IMR-90 (cell line): ENCODE measurements around the gene FIBCD1. TPM values are rescaled to one million over a fixed set of nuclear protein-coding genes. Genes with fewer than 3 reads are reported as not detected.

ENCODE experiments used
- ATAC-seq: fragments of 200-7000 bp; cut with Tn5 transposase; 2 replicates; pipeline ENCODE4 v1.9.1; 2020; ENCODE audit warnings: low read depth, mild to moderate bottlenecking, moderate library complexity
- BruUV-seq: library from RNA; stranded (reverse); fragments of 400-500 nt; replicated peaks from 2 replicates; lab custom pipeline; 2021; lab: Mats Ljungman, UMichigan
- CTCF ChIA-PET: fragments of 300-600 bp; formaldehyde crosslinking; extraction: SDS; loops from one replicate; lab custom pipeline; 2021; ENCODE audit warnings: antibody characterized with exemption; lab: Yijun Ruan, JAX
- POLR2A ChIA-PET: fragments of 300-600 bp; sonication (Branson Sonifier 250); formaldehyde crosslinking; loops from one replicate; lab custom pipeline; 2022; ENCODE audit warnings: antibody characterized with exemption; ENCODE audit not compliant: unreplicated experiment; lab: Charles Lee
- DNase-seq: peaks from one replicate; pipeline ENCODE4 v3.0.0; 2013
- H2AFZ ChIP-seq: replicated peaks from 2 replicates; pipeline ENCODE3; 2013; ENCODE audit warnings: low read length, mild to moderate bottlenecking; ENCODE audit not compliant: poor library complexity
- H2AK5ac ChIP-seq: 2 replicates; pipeline ENCODE4 v1.6.1; 2013; ENCODE audit warnings: low read depth, low read length, inconsistent platforms
- H2AK9ac ChIP-seq: replicated peaks from 2 replicates; pipeline ENCODE3; 2013; ENCODE audit warnings: mild to moderate bottlenecking, low read depth, low read length, moderate library complexity; ENCODE audit not compliant: poor library complexity
- H2BK120ac ChIP-seq: 2 replicates; pipeline ENCODE4 v1.6.1; 2013; ENCODE audit warnings: low read depth, low read length, inconsistent platforms
- H2BK15ac ChIP-seq: 3 replicates; pipeline ENCODE4 v1.6.1; 2013; ENCODE audit warnings: low read depth, low read length, inconsistent platforms
- H2BK20ac ChIP-seq: 2 replicates; pipeline ENCODE4 v1.6.1; 2013; ENCODE audit warnings: low read depth, mild to moderate bottlenecking, inconsistent platforms, low read length, moderate library complexity
- H2BK5ac ChIP-seq: 2 replicates; pipeline ENCODE4 v1.6.1; 2013; ENCODE audit warnings: mild to moderate bottlenecking, low read depth, low read length, inconsistent platforms; ENCODE audit not compliant: poor library complexity, severe bottlenecking
- H3K14ac ChIP-seq: replicated peaks from 2 replicates; pipeline ENCODE4 v1.6.1; 2013; ENCODE audit warnings: low read depth, low read length, inconsistent platforms
- H3K18ac ChIP-seq: 2 replicates; pipeline ENCODE4 v1.6.1; 2013; ENCODE audit warnings: low read depth, low read length, control low read depth
- H3K23ac ChIP-seq: 2 replicates; pipeline ENCODE4 v1.6.1; 2013; ENCODE audit warnings: low read depth, low read length, inconsistent platforms
- H3K27ac ChIP-seq: 2 replicates; pipeline ENCODE4 v1.5.1; 2013; ENCODE audit warnings: mild to moderate bottlenecking, control low read depth, low read length; ENCODE audit not compliant: insufficient read depth
- H3K27me3 ChIP-seq: 2 replicates; pipeline ENCODE4 v1.6.1; 2013; ENCODE audit warnings: low read length; ENCODE audit not compliant: control insufficient read depth, insufficient read depth
- H3K36me3 ChIP-seq: 2 replicates; pipeline ENCODE4 v1.6.1; 2013; ENCODE audit warnings: low read length, mixed read lengths; ENCODE audit not compliant: control insufficient read depth, insufficient read depth
- H3K4ac ChIP-seq: 2 replicates; pipeline ENCODE4 v1.6.1; 2013; ENCODE audit warnings: low read depth, low read length, inconsistent platforms
- H3K4me1 ChIP-seq: 2 replicates; pipeline ENCODE4 v1.6.1; 2013; ENCODE audit warnings: low read length, mixed read lengths; ENCODE audit not compliant: control insufficient read depth, insufficient read depth
- H3K4me2 ChIP-seq: 2 replicates; pipeline ENCODE4 v1.6.1; 2013; ENCODE audit warnings: low read depth, mild to moderate bottlenecking, control low read depth, low read length, moderate library complexity
- H3K4me3 ChIP-seq: 2 replicates; pipeline ENCODE4 v1.5.1; 2013; ENCODE audit warnings: low read depth, mild to moderate bottlenecking, control low read depth, low read length, moderate library complexity; ENCODE audit not compliant: insufficient read depth
- H3K56ac ChIP-seq: 2 replicates; pipeline ENCODE4 v1.6.1; 2013; ENCODE audit warnings: low read length, inconsistent platforms; ENCODE audit not compliant: insufficient read depth; ENCODE audit errors: extremely low read depth
- H3K79me1 ChIP-seq, 2 experiments: 2 replicates each; pipeline ENCODE4 v1.6.1; 2013; ENCODE audit warnings: low read length in 2 of 2, inconsistent platforms in 1 of 2, low read depth in 1 of 2
- H3K9ac ChIP-seq: 2 replicates; pipeline ENCODE4 v1.6.1; 2013; ENCODE audit warnings: low read depth, low read length, control low read depth
- H3K9me1 ChIP-seq: 2 replicates; pipeline ENCODE4 v1.6.1; 2013; ENCODE audit warnings: low read length, inconsistent platforms; ENCODE audit not compliant: insufficient read depth
- H3K9me3 ChIP-seq: 2 replicates; pipeline ENCODE4 v1.6.1; 2013; ENCODE audit warnings: low read length; ENCODE audit not compliant: control insufficient read depth, insufficient read depth
- H4K20me1 ChIP-seq: 2 replicates; pipeline ENCODE4 v1.6.1; 2013; ENCODE audit warnings: low read length, inconsistent platforms; ENCODE audit not compliant: insufficient read depth
- H4K5ac ChIP-seq: 2 replicates; pipeline ENCODE4 v1.6.1; 2013; ENCODE audit warnings: mild to moderate bottlenecking, low read depth, low read length, control low read depth
- H4K8ac ChIP-seq, 2 experiments: 2 replicates each; pipeline ENCODE4 v1.6.1; 2013; ENCODE audit warnings: low read depth in 2 of 2, low read length in 2 of 2, control low read depth in 1 of 2, inconsistent platforms in 1 of 2
- H4K91ac ChIP-seq: 2 replicates; pipeline ENCODE4 v1.6.1; 2013; ENCODE audit warnings: low read depth, low read length, inconsistent platforms; ENCODE audit not compliant: insufficient read depth
- CEBPB ChIP-seq: IDR thresholded peaks from 2 replicates; pipeline ENCODE4 v1.6.1; 2012; ENCODE audit warnings: low read depth, low read length, improper control_type of control experiment
- CHD1 ChIP-seq: IDR thresholded peaks from 2 replicates; pipeline ENCODE4 v1.6.1; 2012; ENCODE audit warnings: low read depth, low read length, improper control_type of control experiment
- ELK1 ChIP-seq: fragments of 150-350 bp; IDR thresholded peaks from 2 replicates; pipeline ENCODE4 v1.6.1; 2016; ENCODE audit warnings: low read depth, mild to moderate bottlenecking, low read length, moderate library complexity, borderline replicate concordance
- FOS ChIP-seq: fragments of 150-350 bp; IDR thresholded peaks from 2 replicates; pipeline ENCODE4 v1.6.1; 2016; ENCODE audit warnings: low read depth, low read length
- MAFK ChIP-seq: IDR thresholded peaks from 2 replicates; pipeline ENCODE4 v1.6.1; 2012; ENCODE audit warnings: low read depth, low read length, improper control_type of control experiment
- MAZ ChIP-seq: IDR thresholded peaks from 2 replicates; pipeline ENCODE4 v1.6.1; 2012; ENCODE audit warnings: low read depth, mild to moderate bottlenecking, low read length, improper control_type of control experiment, moderate library complexity, borderline replicate concordance
- NFE2L2 ChIP-seq: fragments of 150-350 bp; IDR thresholded peaks from 2 replicates; pipeline ENCODE4 v1.6.1; 2016; ENCODE audit warnings: low read depth, mild to moderate bottlenecking, low read length
- POLR2A ChIP-seq: IDR thresholded peaks from 2 replicates; pipeline ENCODE4 v1.6.1; 2012; ENCODE audit warnings: mild to moderate bottlenecking, low read depth, low read length
- RCOR1 ChIP-seq: IDR thresholded peaks from 2 replicates; pipeline ENCODE4 v1.6.1; 2012; ENCODE audit warnings: mild to moderate bottlenecking, low read length, improper control_type of control experiment; ENCODE audit not compliant: insufficient replicate concordance
- SMC3 ChIP-seq: fragments of 150-350 bp; IDR thresholded peaks from 2 replicates; pipeline ENCODE4 v1.6.1; 2016; ENCODE audit warnings: low read depth, mild to moderate bottlenecking, antibody characterized with exemption, low read length, moderate library complexity
- USF2 ChIP-seq: fragments of 150-350 bp; IDR thresholded peaks from 2 replicates; pipeline ENCODE4 v1.6.1; 2017; ENCODE audit warnings: mild to moderate bottlenecking, antibody characterized with exemption, low read length, low read depth
- WGBS, 2 experiments: methylation state at CpG; one replicate each; pipeline versions ENCODE4 v1.1.5 to v1.1.7; 2013; ENCODE audit warnings: missing lambda C conversion rate in 2 of 2; ENCODE audit not compliant: insufficient read length in 1 of 2; ENCODE audit errors: extremely low coverage in 2 of 2; 5-methylcytosine and 5-hydroxymethylcytosine counted together
- dilution Hi-C: fragments of 300-500 bp; cut with HindIII; formaldehyde crosslinking; loops from one replicate; pipeline ENCODE4 v1.14.3; 2018; ENCODE audit warnings: low sequenced_read_pairs; ENCODE audit not compliant: unreplicated experiment
- in situ Hi-C: fragments of 300-500 bp; cut with MboI; formaldehyde crosslinking; loops from 3 replicates; pipeline ENCODE4 v1.14.3; 2019; ENCODE audit warnings: low sequenced_read_pairs, inconsistent platforms, mixed read lengths
- intact Hi-C: fragments of 100-400 bp; cut with micrococcal nuclease; formaldehyde crosslinking; loops from 2 replicates; pipeline ENCODE4 v1.10.0; 2022
- polyA plus RNA-seq, 3 experiments: library from polyadenylated mRNA; depleted of rRNA; stranded (reverse); fragments of >200 nt; gene quantifications; 2 replicates each; pipeline ENCODE4 v1.2.3, GENCODE V29; 2012; ENCODE audit warnings: low replicate concordance in 1 of 3
- total RNA-seq: library from RNA; depleted of rRNA; stranded (reverse); fragments of >200 nt; gene quantifications from 2 replicates; pipeline ENCODE4 v1.2.3, GENCODE V29; 2012
- TF ChIP-seq, protein P1 (sequence below): conservative IDR thresholded peaks from 2 replicates; pipeline ENCODE4 v1.5.1; 2012; ENCODE audit warnings: mild to moderate bottlenecking, low read depth, low read length, improper control_type of control experiment

Gene FIBCD1
- total and polyA plus RNA-seq, 2 of the 4 experiments (the other 2 are of a cell fraction): 1.1 to 10.1 TPM

DNA sequence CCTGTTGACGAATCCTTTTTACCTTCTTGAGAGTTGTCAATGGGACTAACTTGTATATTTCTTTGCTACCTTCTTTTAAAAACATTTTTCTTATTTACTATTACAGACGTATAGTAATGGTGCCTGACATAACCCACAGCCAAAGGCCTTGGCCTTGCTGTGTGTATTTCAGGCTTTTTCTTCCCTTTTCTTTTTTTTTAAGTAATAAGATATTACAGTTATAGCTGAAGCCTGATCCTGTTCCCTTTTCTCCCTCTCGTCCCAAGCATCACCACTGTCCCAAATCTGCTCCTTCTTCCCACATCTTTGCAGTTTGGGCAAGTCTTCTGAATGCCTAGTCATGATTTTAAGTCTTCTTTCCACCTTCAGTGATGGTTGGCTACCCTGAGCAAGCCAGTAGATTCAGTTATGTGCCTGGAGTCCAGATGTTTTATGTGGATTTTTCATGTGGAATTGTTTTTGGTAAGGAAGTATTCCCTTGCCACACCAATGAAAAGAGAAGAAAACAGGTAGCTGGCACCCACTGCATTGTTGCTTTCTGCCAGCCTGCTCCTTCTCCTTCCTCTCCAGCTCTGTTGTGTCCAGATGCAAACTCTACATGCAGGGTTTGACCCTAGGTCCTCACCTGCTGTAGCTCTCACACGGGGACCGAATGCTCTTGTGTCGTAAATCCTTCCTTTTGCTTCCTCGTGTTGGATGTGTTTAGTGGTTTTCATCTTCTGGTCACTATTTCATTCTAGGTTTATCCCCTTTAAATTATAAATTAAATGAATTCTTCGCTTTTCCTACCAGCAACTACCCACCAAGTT lies 77.5 kb downstream of the FIBCD1 start:
- Histone ChIP-seq H4K91ac (0 out of 2 replicates have a peak overlapping the region, but pooled peaks have one; percentile 17), H3K56ac (peak overlapping the region; percentile 7; the same call in 1 of the 2 replicates), H3K79me1 (peaks cover 37 to 93% of the 10 kb centered on the region in 2 experiments), H3K27me3 (no peaks in the 10 kb centered on the region), H3K14ac (peak overlapping the region; percentile 53; the same call in 1 of the 2 replicates), H2BK20ac (no peak overlapping the region), H3K9ac (peak overlapping the region; percentile 36; the same call in 1 of the 2 replicates), H3K23ac (peak overlapping the region; percentile 19; the same call in 1 of the 2 replicates), H3K18ac (peak overlapping the region; percentile 20; the same call in 1 of the 2 replicates), H2BK120ac (peak overlapping the region; percentile 44; the same call in 1 of the 2 replicates), H4K5ac (peak overlapping the region; percentile 18; the same call in 1 of the 2 replicates), H2BK15ac (peak overlapping the region; percentile 46; the same call in 2 of the 3 replicates), H4K8ac (peak overlapping the region; percentile 10 to 49; a peak in 2 of 4 replicates), H3K36me3 (peaks cover 51% of the 10 kb centered on the region), H2AK5ac (peak overlapping the region; percentile 88), H3K9me3 (no peaks in the 10 kb centered on the region), H3K27ac (peak overlapping the region; percentile 53), H2AFZ (no peak overlapping the region), H3K4ac (peak overlapping the region; percentile 39; the same call in 1 of the 2 replicates), H2AK9ac (no peak overlapping the region), H3K9me1 (peaks cover 23% of the 10 kb centered on the region), H3K4me2 (peak overlapping the region; percentile 58; the same call in 1 of the 2 replicates), H3K4me3 (no peak overlapping the region), H4K20me1 (peaks cover 77% of the 10 kb centered on the region), H2BK5ac (peak overlapping the region; percentile 43), H3K4me1 (peaks cover 35% of the 10 kb centered on the region)
- intact Hi-C loops: loop anchor here (2.0 kb wide), 1 partner anchor 147 kb away; no protein-coding TSS in a partner anchor
- dilution Hi-C loops: no loop called here
- in situ Hi-C loops: loop anchor here (5.0 kb wide), 1 partner anchor 154 kb away; no protein-coding TSS in a partner anchor
- no peak for ATAC-seq
- no peak for TF ChIP-seq MAZ
- peak; percentile 89 for TF ChIP-seq POLR2A
- no peak for TF ChIP-seq RCOR1
- no peak for TF ChIP-seq CEBPB
- no peak for TF ChIP-seq USF2
- 0 out of 2 replicates have a peak, but pooled peaks have one; percentile 37 for TF ChIP-seq NFE2L2
- TF ChIP-seq MAFK: no peak
- TF ChIP-seq SMC3: no peak
- TF ChIP-seq FOS: no peak
- TF ChIP-seq ELK1: no peak
- no peak for TF ChIP-seq CHD1
- TF ChIP-seq, protein P1, sequence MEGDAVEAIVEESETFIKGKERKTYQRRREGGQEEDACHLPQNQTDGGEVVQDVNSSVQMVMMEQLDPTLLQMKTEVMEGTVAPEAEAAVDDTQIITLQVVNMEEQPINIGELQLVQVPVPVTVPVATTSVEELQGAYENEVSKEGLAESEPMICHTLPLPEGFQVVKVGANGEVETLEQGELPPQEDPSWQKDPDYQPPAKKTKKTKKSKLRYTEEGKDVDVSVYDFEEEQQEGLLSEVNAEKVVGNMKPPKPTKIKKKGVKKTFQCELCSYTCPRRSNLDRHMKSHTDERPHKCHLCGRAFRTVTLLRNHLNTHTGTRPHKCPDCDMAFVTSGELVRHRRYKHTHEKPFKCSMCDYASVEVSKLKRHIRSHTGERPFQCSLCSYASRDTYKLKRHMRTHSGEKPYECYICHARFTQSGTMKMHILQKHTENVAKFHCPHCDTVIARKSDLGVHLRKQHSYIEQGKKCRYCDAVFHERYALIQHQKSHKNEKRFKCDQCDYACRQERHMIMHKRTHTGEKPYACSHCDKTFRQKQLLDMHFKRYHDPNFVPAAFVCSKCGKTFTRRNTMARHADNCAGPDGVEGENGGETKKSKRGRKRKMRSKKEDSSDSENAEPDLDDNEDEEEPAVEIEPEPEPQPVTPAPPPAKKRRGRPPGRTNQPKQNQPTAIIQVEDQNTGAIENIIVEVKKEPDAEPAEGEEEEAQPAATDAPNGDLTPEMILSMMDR: no peak
- POLR2A ChIA-PET: interaction anchor here (0.6 kb wide), 2 partner anchors 42 to 98 kb away, joined by 3 to 18 read pairs; no protein-coding TSS in a partner anchor
- no peak for DNase-seq
- BruUV-seq: no TSS peak
- CTCF ChIA-PET: interaction anchor here (0.5 to 1.4 kb wide), 3 partner anchors 90 to 137 kb away, joined by 3 to 4 read pairs (median 3); no protein-coding TSS in a partner anchor
- no CpG with 5 or more reads among the region's 8 CpGs for WGBS, 2 experiments
